Epithelial cell of esophagus (primary cell): ENCODE measurements around the gene CFAP221.

Experiments used
- DNase-seq: peaks from one replicate; pipeline ENCODE4 v3.0.0; 2010; ENCODE audit warnings: low read depth
- H3K4me3 ChIP-seq: 2 replicates; pipeline ENCODE4 v1.5.1; 2011; ENCODE audit warnings: mild to moderate bottlenecking, low read length, control low read depth
- TF ChIP-seq, protein P1 (sequence below): IDR thresholded peaks from 2 replicates; pipeline ENCODE4 v1.5.1; 2011; ENCODE audit warnings: low read depth, mild to moderate bottlenecking, low read length, control low read depth, inconsistent platforms; ENCODE audit not compliant: insufficient read depth; ENCODE audit errors: missing control alignments

CFAP221 gene

GRCh38 chr2:119544075-119544938, at the start of gene CFAP221:
TSS of gene CFAP221 (plus strand) at chr2:119544449. CDS start at chr2:119546132, 1,683 bp downstream.
- peak; percentile 72 for DNase-seq
- TF ChIP-seq, protein P1, sequence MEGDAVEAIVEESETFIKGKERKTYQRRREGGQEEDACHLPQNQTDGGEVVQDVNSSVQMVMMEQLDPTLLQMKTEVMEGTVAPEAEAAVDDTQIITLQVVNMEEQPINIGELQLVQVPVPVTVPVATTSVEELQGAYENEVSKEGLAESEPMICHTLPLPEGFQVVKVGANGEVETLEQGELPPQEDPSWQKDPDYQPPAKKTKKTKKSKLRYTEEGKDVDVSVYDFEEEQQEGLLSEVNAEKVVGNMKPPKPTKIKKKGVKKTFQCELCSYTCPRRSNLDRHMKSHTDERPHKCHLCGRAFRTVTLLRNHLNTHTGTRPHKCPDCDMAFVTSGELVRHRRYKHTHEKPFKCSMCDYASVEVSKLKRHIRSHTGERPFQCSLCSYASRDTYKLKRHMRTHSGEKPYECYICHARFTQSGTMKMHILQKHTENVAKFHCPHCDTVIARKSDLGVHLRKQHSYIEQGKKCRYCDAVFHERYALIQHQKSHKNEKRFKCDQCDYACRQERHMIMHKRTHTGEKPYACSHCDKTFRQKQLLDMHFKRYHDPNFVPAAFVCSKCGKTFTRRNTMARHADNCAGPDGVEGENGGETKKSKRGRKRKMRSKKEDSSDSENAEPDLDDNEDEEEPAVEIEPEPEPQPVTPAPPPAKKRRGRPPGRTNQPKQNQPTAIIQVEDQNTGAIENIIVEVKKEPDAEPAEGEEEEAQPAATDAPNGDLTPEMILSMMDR, result no peak
- H3K4me3 ChIP-seq, result peak within 1 kb of the TSS; percentile 46

DNA sequence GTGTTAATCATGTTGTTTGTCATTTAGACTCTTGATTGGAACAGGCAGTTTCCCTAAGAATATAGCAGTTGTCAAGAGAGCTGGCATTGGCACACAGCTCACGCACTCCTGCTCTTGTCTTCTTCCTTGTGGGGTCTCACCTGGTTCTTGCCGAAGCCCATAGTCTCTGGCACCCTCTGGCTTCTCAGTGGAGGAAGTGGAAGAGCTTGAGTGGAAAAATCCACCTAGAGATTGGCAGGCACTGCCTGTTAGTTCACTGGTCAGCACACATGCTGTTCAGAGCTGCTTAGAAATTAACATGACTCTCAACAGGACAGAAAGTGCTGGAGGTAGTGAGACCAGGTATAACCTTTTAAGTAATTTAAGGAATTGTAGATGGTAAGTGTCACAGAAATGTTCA, 48.3 kb upstream of the CFAP221 start:
- no peak overlapping the region for H3K4me3 ChIP-seq
- TF ChIP-seq, protein P1, result no peak
- no peak for DNase-seq

- no peak for DNase-seq
- no peak overlapping the region for H3K4me3 ChIP-seq
- TF ChIP-seq, protein P1, result no peak
Measured at GRCh38 chr2:119496682-119497081, 47.6 kb upstream of the CFAP221 start.

DNA sequence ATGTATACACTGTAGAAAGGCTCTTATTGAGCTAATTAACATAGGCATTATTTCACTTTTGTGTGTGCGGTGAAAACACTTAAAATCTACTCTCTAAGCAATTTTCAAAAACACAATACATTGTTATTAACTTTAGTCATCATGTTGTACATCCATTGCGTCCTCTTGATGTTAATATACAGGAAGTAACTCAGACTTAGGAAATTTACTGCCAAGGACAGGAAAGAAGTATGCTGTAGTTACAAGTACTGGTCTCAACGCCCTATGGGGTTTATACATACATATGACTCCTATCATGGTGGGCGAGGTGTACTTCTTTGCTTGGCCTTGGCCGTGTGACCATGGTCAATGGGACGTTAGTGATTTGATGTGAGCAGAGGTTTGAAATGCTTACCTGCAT, 35.5 kb upstream of the CFAP221 start:
- TF ChIP-seq, protein P1, result no peak
- peak; percentile 16 for DNase-seq

GRCh38 chr2:119511989-119512388, 32.3 kb upstream of the CFAP221 start:
- TF ChIP-seq, protein P1, result no peak
- no peak overlapping the region for H3K4me3 ChIP-seq
- DNase-seq, result no peak

More for the DNA sequence above, 35.5 kb upstream of the CFAP221 start:
- H3K4me3 ChIP-seq, result no peak overlapping the region

DNA sequence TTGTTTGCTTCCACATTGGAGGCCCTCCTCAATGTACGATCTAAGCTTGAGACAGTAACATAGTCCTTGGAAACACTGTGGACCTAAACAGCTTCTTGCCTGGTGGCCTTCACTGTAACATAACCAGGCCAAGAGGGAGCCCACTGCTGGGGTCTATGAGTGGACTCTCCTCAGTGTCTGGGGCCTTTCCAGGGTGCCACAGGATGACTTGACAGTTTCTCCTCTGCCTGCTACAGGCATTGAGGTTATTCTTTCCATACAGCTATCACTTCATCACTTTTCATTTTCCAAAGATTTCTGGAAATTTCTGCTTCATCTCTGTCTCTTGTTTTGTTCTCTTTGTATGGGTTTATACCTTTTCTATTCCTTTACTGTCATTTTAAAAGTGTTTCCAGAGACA, 31.3 kb upstream of the CFAP221 start:
- no peak overlapping the region for H3K4me3 ChIP-seq

More for the DNA sequence above, 31.3 kb upstream of the CFAP221 start:
- DNase-seq, result no peak
- TF ChIP-seq, protein P1, result no peak
